Measurements from ENCODE around the gene ILDR1.
"Not testable (repeated sequence)": the region's sequence is repeated elsewhere in the genome, so short reads cannot be mapped to it uniquely, and the experiment has no call there.

GRCh38 chr3:121938141-121938855 is 83.7 kb downstream of the ILDR1 start:
- not testable (repeated sequence) for TF ChIP-seq MAFK, CHD1, TCF12 (IDR thresholded peaks at IDR 0.05; ENCODE audit: low read depth, low read length)

Measured in H1 (cell line).